NAMALWA (cell line): ENCODE data around the gene KAZN.
A peak's percentile ranks its signal among the peaks of the same experiment; 100 is the strongest.
"Not testable (repeated sequence)": the region's sequence is repeated elsewhere in the genome, so short reads cannot be mapped to it uniquely, and the experiment has no call there.

Experiments used
- DNase-seq: peaks from one replicate; pipeline ENCODE4 v3.0.0-alpha.2; 2015; ENCODE audit warnings: low spot score

Gene KAZN

DNA sequence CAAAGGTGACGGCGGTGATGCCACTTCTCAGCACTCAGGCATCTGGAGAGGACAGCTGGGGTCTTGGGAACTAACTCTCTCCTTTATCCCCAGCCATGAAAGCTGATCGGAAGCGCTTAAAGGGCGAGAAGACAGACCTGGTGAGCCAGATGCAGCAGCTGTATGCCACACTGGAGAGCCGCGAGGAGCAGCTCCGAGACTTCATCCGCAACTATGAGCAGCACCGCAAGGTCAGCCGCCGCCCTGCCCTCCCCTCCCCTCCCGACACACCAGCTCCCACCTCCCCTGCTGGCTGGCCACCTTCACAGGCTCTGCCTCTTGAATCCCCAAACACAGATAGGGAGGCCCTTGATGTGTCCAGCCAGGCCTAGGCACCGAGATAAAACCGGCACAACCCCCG is 436.2 kb downstream of the KAZN start:
- no peak for DNase-seq

DNA sequence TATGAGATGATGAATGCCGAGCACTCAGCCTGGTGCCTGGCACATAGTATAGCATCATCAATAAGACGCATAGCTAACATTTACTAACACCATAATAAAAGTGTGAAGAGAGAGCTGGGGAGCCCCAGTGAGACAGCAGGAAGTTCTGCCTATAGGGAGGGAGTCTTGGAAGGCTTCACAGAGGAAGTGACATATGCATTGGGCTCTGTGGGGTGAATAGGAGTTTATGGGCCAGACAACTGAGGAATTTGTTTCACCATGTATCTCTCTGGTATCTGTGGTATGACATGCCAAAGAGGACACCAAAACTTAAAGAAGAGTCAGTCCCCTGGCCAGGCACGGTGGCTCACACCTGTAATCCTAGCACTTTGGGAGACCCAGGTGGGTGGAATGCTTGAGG is 436.8 kb downstream of the KAZN start:
- DNase-seq: no peak

DNA sequence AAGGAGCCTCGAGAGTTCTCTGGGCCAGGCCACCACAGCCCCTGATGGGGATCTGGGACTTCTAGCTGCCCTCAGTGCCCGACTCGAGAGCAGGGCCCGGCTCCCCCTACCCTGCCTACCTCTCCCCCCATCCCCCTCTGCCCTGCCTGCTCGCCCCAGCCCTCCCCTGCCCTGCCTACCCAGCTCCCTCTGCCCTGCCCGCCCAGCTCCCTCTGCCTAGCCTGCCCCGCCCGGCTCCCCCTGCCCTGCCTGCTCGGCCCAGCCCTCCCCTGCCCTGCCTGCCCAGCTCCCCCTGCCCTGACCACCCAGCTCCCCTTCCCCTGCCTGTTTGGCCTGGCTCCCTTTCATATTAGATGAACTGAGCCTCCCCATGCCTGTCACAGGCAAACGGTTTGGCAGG is 437.6 kb downstream of the KAZN start:
- DNase-seq: no peak

DNA sequence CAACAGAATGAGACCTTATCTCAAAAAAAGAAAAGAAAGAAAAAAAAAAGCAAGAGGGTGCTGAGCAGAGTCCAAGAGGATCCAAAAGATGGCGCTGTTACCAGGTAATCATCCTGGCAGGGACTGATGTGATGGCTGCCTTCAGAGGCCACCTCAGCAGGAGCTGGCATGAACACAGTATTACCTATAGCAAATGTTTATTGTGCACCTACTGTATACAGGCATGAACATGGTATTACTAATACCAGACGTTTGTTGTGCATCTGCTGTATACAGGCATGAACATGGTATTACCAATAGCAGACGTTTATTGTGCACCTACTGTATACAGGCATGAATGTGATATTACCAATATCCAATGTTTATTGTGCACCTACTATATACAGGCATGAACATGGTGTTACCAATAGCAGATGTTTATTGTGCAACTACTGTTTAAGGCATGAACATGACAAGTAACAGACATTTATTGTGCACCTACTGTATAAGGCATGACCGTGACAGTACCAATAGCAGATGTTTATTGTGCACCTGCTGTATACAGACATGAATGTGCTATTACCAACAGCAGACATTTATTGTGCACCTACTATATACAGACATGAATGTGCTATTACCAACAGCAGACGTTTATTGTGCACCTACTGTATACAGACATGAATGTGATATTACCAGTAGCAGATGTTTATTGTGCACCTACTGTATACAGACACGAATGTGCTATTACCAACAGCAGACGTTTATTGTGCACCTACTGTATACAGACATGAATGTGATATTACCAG is 439.9 kb downstream of the KAZN start:
- DNase-seq: peak; percentile 81

DNA sequence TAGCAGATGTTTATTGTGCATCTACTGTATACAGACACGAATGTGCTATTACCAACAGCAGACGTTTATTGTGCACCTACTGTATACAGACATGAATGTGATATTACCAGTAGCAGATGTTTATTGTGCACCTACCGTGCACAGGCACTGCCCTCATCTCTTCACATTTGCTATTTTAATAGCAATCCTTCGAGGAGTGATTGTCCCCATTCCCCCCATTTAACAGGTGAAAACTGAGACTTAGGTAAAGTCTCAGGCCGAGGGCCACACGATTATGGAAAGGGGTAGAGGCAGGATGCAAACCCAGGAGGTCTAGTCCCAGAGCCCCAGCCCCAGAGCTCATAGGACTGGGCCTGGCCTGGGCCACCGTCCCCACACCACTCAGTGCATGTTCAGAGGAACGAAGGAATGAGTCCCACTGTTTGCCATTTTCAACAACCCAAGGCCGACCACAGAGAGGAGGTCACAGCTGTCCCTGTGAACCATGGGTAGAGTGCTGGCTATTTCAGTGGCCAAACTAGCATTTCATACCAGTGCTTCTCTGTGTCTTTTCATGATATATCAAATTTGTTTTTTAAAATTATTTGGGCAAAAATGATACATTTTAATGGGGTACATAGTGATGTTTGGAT is 440.6 kb downstream of the KAZN start:
- DNase-seq: no peak

DNA sequence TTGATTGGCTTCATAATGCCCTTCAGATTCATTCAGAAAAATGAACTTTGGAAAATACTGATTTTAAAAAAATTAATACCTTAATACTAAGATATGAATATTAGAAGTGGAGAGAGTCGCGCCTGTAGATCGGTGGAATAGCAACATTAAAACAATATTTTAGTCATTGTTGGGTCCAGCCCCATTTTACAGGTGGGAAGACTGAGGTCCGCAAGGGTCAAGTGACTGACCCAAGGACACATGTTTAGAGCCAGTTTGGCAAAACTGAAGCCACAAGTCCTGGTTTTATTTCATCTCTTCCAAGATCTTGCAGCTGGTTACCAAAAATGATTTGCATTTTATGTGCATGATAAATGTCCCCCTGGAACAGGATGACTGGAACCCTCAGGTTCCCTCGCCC is 441.4 kb downstream of the KAZN start:
- DNase-seq: no peak

DNA sequence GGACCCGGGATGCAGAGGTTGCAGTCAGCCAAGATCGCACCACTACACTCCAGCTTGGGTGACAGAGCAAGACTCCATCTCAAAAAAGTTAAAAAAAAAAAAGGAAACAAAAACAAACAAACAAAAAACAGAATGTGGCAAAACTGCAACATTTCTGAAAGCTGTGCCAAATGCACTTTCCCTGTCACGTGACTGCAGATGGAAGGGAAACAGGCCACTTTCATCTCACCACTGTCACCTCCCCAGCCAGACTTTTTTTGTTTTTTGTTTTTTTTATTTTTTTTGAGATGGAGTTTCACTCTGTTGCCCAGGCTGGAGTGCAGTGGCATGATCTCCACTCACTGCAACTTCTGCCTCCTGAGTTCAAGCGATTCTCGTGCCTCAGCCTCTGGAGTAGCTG is 442.2 kb downstream of the KAZN start:
- DNase-seq: not testable (repeated sequence)

DNA sequence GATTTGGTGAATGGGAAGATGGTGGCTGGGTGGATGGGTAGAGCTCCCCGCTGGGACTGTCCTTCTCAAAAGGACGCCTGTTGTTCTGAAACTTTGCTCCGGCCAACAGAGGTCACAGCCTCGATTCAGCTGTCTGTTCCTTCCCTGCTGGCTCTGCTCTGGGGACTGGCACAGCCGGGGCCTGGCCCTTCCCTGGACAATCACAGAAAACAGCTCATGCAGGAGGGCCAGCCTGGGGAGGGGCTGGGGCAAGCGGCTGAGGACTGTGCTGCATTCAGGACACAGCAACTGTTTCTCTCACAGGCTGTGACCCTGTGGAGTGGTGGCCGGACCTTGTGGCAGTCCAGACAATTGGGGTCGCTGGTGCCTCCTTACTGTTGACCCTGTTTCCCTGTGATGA is 444.4 kb downstream of the KAZN start:
- no peak for DNase-seq

DNA sequence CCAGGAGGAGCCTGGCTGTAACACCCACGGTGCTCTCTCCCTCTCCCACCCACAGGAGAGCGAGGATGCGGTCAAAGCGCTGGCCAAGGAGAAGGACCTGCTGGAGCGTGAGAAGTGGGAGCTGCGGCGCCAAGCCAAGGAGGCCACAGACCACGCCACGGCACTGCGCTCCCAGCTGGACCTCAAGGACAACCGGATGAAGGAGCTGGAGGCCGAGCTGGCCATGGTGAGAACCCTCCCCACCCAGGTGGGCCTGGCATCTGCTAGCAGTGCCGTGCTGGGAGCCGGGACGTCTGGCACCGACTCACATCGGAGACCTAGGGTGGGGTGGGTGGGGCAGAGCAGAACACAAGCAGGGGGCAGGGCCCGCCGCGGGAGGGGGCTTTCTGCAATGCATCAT is 445.4 kb downstream of the KAZN start:
- DNase-seq: no peak

DNA sequence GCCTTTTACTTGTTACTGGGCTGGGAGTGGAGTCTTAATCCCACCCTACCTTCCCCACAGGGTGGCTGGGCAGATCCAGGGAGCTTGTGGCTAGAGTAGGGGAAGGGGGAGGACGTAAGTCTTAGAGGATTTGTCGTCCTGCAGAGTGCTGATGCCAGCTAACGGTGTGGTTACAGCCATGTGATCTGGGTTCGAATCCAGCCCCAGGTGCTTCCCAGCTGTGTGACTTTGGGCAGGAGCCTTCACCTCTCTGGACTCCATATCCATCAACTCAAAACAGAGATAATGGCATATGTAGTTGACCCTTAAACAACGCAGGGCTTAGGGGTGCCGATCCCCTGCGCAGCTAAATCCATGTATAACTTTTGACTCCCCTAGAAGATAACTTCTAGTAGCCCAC is 446.6 kb downstream of the KAZN start:
- DNase-seq: no peak

DNA sequence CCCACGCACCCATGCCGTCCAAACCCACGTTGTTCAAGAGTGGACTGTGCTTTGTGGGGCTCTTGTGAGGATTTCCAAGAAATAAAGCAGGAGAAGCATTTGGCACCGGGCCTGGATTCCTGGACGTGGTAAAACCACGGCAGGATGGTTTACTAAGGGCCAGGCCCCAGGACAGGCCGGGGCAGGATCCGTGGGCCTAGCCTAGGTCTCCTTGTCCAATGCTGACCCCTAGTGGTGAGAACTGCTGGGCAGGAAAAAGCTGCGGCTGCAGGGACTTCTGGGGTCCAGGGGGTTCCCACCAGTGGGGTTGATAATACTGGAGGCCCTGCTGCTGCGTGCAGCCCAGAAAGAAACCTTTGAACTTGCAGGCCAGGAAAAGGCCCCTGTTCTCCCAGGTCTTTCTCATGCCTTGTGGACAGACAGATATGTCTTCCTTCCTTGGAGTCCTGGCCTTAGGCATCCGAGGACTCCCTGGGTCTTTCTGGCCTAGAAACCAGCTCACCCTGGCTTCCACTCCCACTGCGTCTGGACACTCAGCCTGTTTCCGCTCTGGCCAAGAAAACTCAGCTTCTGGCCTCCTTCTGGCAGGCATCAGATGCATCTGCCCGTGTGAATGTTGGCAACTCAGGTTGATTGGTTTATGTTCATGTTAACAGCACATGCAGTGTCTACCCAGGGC is 448.1 kb downstream of the KAZN start:
- peak; percentile 82 for DNase-seq

DNA sequence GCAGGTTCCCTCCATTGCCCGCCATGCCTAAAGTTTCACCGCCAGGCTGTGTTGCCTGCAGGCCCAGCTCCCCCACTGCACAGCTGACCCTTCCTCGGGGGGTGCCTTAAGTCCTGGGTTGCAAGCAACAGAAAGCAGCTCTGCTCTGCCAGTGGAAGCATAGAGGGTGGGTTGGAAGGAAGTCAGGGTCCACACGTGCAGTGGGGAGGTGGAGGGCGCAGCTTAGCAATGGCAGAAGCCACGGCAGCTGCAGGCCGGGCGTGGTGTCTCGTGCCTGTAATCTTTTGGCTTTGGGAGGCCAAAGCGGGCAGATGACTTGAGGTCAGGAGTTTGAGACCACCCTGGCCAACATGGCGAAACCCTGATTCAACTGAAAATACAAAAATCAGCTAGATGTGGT is 448.8 kb downstream of the KAZN start:
- no peak for DNase-seq

DNA sequence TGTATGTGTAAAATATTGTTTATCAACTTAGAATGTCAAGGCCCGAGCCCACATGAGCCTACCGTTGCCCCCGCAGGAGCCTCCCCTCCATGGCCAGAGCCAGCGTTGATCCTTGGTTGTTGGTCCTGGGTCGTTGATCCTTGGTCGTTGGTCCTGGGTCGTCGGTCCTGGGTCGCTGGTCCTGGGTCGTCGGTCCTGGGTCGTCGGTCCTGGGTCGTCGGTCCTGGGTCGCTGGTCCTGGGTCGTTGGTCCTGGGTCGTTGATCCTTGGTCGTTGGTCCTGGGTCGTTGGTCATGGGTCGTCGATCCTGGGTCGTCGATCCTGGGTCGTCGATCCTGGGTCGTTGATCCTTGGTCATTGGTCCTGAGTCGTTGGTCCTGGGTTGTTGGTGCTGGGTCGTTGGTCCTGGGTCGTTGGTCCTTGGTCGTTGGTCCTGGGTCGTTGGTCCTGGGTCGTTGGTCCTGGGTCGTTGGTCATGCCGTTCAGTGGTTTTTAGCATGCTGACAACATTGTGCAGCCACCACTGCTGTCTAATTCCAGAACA is 450.0 kb downstream of the KAZN start:
- no peak for DNase-seq

DNA sequence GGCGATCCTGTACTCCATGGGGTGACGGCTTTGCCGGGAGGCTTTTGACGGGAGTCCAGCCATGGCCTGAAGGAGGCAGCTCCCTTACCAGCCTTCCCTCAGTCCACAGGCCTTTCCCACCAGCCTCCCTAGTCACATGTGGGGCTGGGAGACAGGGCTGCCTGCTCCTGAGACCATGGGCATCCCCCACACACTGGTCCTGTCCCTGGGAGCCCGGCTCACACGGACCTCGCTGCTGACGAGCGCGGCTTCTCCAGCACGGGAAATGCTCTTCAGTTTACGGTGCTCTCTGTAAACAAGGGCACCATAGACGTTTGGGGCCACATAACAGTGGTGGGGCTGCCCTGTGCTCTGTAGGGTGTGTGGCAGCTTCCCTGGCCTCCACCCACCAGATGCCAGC is 450.6 kb downstream of the KAZN start:
- no peak for DNase-seq

DNA sequence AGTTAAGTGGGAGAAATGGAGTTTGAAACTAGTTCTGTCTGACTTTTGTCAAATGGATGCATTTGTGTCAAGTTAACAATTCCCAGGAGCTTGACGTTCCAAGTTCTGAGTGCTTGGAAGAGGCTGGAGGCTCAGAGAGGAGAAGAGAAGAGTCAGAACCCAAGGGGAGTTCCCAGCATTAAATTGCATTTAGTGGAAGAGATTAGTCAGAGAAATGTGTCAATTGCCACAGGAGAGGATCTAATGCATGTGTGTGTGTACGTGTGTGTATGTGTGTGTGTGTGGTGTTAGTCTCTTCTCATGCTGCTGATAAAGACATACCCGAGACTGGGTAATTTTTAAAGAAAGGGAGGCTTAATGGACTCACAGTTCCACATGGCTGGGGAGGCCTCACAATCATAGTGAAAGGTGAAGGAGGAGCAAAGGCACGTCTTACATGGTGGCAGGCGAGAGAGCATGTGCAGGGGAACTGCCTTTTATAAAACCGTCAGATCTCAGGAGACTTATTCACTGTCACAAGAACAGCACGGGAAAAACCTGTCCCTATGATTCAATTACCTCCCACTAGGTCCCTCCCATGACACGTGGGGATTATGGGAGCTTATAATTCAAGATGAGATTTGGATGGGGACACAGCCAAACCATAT is 453.5 kb downstream of the KAZN start:
- DNase-seq: no peak

DNA sequence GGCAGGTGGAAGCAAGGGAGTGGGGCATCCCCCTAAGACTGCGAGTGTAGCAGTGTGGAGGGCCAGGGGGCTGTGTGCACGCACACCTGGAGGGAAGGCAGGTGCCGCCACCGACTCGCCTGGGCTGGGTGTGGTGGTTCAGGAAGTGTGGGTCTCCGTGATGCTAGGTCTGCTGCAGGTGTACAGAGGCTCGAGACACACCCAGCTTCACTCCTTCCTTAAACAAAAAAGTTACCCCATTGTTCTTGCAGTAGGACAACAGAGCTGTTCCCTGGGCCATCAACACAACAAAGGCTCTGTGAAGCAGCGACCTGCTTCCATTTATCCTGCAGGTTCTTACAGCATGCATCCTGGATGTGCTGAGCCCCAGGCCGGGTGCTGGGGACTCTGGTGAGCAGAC is 454.7 kb downstream of the KAZN start:
- DNase-seq: no peak

DNA sequence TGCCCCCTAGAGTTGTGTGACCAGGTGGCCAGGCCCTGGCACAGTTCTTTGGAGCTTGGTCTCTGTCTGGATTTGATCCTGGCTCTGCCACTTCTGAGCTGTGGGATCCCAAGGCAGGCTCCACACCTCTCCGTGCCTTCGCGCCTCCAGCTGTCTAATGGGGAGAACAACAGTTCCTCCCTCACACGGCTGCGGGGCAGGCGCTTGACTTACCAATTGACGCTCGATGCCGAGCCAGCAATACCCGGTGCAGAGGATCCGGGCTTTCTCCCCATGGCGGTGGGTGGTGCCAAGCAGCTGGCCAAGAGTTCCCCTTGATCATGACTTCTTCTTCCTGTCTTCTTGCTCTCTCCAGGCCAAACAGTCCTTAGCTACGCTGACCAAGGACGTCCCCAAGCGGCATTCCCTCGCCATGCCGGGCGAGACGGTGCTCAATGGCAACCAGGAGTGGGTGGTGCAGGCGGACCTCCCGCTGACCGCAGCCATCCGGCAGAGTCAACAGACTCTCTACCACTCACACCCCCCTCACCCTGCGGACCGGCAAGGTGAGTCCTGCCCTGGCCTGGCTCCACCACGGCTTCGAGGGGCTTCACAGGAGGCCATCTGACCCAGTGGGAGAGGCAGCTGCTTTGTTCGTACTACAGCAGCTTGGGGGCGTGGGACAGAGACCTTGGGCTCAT is 457.4 kb downstream of the KAZN start:
- DNase-seq: no peak

DNA sequence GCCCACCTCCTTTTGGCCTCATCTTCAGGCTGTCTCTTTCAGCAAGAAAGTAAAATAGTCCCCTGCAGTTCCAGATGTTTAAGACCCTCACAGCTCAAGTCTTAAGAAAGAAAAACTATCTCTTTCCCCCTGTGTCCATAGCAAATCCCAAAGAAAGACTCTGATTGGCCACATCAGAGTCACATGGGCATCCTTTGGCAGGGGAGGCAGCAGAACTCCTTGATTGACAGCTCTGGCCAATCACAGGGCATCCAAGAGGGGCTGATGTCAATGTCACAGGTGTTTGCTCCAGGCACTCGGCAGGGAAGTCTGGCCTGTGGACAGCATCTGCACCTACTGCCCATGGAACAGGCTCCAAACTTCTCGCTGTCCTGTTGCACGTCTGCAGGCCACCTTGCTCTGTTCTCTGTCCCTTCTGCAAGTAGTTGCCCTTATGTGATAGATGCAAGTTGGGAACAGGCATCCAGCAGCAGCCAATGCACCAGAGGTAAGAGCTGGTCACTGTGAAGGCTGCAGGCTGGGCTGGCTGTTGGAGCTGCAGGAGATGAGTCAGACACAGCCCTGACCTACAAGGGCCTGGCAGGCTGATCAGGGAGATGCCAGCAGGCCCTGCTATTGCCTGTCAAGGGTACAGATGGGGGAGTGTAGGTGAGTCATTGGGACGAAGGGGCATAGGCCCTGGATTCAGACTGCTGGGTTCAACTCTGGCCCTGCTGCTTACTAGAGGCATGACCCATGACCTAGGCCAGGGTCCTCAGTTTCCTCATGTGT is 458.2 kb downstream of the KAZN start:
- DNase-seq: no peak

DNA sequence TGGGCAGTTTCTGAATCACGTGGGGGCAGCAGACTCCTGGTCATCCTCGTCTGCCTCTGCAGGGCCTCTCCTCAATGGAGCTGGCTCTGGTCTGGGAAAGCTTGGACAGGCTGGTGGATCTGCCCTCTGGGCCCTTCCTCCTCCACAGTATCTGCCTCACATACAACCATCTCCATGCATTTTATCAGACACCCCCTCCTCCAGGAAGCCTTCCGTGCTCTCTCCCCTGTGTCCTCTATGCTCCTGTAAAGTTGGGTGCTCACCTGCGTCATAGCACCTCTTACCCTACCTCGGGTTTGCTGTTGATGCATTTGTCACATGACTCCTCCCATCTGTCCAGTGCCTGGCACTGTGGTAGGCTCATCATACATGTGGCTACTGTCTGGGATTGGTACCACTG is 459.3 kb downstream of the KAZN start:
- no peak for DNase-seq

DNA sequence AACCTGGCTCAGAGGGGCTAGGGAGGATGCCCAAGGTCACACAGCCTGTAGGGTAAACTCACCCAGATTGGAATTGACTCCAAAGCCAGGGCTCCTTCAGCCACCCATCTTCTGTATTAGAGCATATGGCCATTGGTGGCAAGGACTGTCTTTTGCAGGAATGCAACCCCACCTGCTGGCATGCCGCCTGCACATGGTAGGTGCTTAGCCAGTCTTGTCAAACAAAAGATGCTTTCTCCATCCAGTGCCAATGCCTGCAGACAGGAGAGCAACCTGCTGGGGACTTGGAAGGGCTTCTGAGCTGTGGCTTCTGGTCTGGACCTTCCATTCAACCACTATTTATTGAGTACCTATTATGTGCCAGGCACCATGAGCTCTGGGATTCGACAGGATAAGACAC is 459.8 kb downstream of the KAZN start:
- DNase-seq: no peak

DNA sequence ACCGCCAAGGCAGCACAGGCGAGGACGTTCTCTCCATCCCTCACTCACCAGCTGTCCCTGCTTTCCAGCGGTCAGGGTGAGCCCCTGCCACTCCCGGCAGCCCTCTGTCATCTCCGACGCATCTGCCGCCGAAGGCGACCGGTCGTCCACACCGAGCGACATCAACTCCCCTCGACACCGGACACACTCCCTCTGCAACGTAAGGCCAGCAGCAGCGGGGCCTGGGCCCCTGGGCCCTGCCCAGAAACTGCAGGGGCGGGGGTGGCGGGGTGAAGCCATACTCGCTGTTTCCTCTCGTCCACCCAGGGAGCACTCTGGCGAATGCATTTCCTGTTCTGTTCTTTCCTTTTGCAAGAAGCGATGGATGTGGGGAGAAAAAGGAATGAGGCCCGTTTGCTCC is 461.6 kb downstream of the KAZN start:
- no peak for DNase-seq
